ENCODE results near the gene ATXN7L1. TPM values are rescaled to one million over a fixed set of nuclear protein-coding genes. Genes with fewer than 3 reads are reported as not detected.

The ATXN7L1 gene
- total and polyA plus RNA-seq, 2 of the 8 experiments (the other 6 are each of a cell fraction or from before 2014, with no cell fraction given) = 14.3 to 34.0 TPM

- Histone ChIP-seq H3K56ac (replicated peaks; ENCODE audit: insufficient read length, low read depth, low read length) (no peak overlapping the region), H3K27me3 (replicated peaks in 1 of 4; ENCODE audit: control insufficient read depth in 3 of 4, extremely low read depth in 1 of 4, insufficient read depth in 3 of 4, low read length in 3 of 4) (no peaks in the 10 kb centered on the region), H2AFZ (ENCODE audit: low read length) (no peak overlapping the region), H2BK20ac (ENCODE audit: low read length) (no peak overlapping the region), H2BK12ac (ENCODE audit: low read depth, low read length) (no peak overlapping the region), H3K9ac (replicated peaks in 1 of 4; ENCODE audit: extremely low read depth in 1 of 4, low read depth in 3 of 4, low read length in 3 of 4) (no peak overlapping the region), H2AK5ac (ENCODE audit: low read depth, low read length) (no peak overlapping the region), H3K4me2 (ENCODE audit: insufficient read depth in 1 of 2, low read depth in 2 of 2, low read length in 2 of 2) (no peak overlapping the region), H3K9me3 (ENCODE audit: insufficient read depth in 2 of 2, low read depth in 1 of 2, low read length in 1 of 2) (peaks cover 26 to 35% of the 10 kb centered on the region in 2 experiments), H3K79me2 (ENCODE audit: control insufficient read depth in 1 of 2, insufficient read depth in 2 of 2, low read length in 2 of 2) (no peaks in the 10 kb centered on the region), H3K27ac (ENCODE audit: low read depth, low read length) (no peak overlapping the region), H3K4me3 (ENCODE audit: extremely low read depth in 1 of 4, insufficient read depth in 2 of 4, low read depth in 3 of 4, low read length in 4 of 4) (no peak overlapping the region), H3K4me1 (replicated peaks in 1 of 4; ENCODE audit: control insufficient read depth in 3 of 4, insufficient read depth in 4 of 4, low read length in 3 of 4) (peaks cover 9 to 12% (median 10%) of the 10 kb centered on the region in 4 experiments; a peak in 6 of 7 replicates), H4K20me1 (replicated peaks in 1 of 2; ENCODE audit: control insufficient read depth in 1 of 2, insufficient read depth in 2 of 2, low read length in 2 of 2) (no peaks in the 10 kb centered on the region), H2BK120ac (replicated peaks; ENCODE audit: low read depth, low read length) (no peak overlapping the region), H3K79me1 (ENCODE audit: low read depth, low read length) (no peaks in the 10 kb centered on the region; the same call in 1 of the 2 replicates), H4K8ac (ENCODE audit: extremely low read depth, insufficient read depth, low read length) (no peak overlapping the region), H4K91ac (replicated peaks; ENCODE audit: insufficient read length, low read length) (no peak overlapping the region), H3K18ac (ENCODE audit: extremely low read depth, low read length) (no peak overlapping the region), H3K23ac (ENCODE audit: insufficient read length) (no peak overlapping the region), H3K36me3 (ENCODE audit: control insufficient read depth in 2 of 4, insufficient read depth in 4 of 4, low read length in 3 of 4) (peaks cover 0 to 25% (median 1%) of the 10 kb centered on the region in 4 experiments; a peak in 4 of 8 replicates), H3K4ac (replicated peaks; ENCODE audit: insufficient read length, low read depth, low read length) (no peak overlapping the region), H2BK5ac (ENCODE audit: low read depth, low read length) (no peak overlapping the region), H2BK15ac (ENCODE audit: low read length) (no peak overlapping the region), H3K23me2 (ENCODE audit: low read depth, low read length) (no peaks in the 10 kb centered on the region), H4K5ac (ENCODE audit: insufficient read length, low read depth, low read length) (no peak overlapping the region), H3K14ac (ENCODE audit: insufficient read length) (no peak overlapping the region)
- ChIA-PET POLR2A (ENCODE audit: partially characterized antibody) (interaction anchor here (1.4 kb wide), 1 partner anchor 26 kb away, joined by 3 read pairs; no protein-coding TSS in a partner anchor), CTCF (ENCODE audit: partially characterized antibody) (interaction anchor here (2.2 to 3.0 kb wide), 2 partner anchors 10 to 27 kb away, joined by 8 to 13 read pairs; no protein-coding TSS in a partner anchor)
- no peak for DNase-seq (ENCODE audit: low read depth in 1 of 2, low spot score in 2 of 2)
- TF ChIP-seq CHD1 (IDR thresholded peaks at IDR 0.05; ENCODE audit: low read depth, low read length) (no peak), CTBP2 (IDR thresholded peaks at IDR 0.05; ENCODE audit: borderline replicate concordance, insufficient read depth, insufficient read length, low read length) (no peak), E2F6 (IDR thresholded peaks at IDR 0.05) (no peak), KDM5A (IDR thresholded peaks at IDR 0.05; ENCODE audit: low read length) (no peak), CBX5 (IDR thresholded peaks at IDR 0.05; ENCODE audit: low read depth, low read length) (no peak), CTCF (IDR thresholded peaks at IDR 0.05; ENCODE audit: control extremely low read depth in 1 of 3, insufficient read depth in 1 of 3, low read depth in 1 of 3, low read length in 3 of 3) (no peak), SP4 (IDR thresholded peaks at IDR 0.05; ENCODE audit: low read length) (no peak), POLR2A (IDR thresholded peaks at IDR 0.05; ENCODE audit: control extremely low read depth in 1 of 2, low read depth in 2 of 2, low read length in 2 of 2) (no peak), TAF7 (optimal IDR thresholded peaks at IDR 0.05; ENCODE audit: borderline replicate concordance, low read depth, low read length) (no peak), SP1 (IDR thresholded peaks at IDR 0.05; ENCODE audit: low read depth, low read length) (no peak)
- FAIRE-seq = no peak
These were observed 160.9 kb downstream of the ATXN7L1 start for GRCh38 chr7:105715528-105715927.

Data from H1 (cell line).